Measurements from ENCODE around the gene ADGRL3. TPM values are rescaled to one million over a fixed set of nuclear protein-coding genes. Genes with fewer than 3 reads are reported as not detected.

ADGRL3 gene
- total RNA-seq, 4 donors from 2014 or later: 0.19 to 7.8 (median 1.3) TPM

GRCh38 chr4:61308033-61308432 lies 107.9 kb downstream of the ADGRL3 start:
- Histone ChIP-seq H3K4me1 (no peaks in the 10 kb centered on the region), H3K36me3 (no peaks in the 10 kb centered on the region), H3K4me3 (no peak overlapping the region), H3K27ac (no peak overlapping the region), H3K9me3 (no peaks in the 10 kb centered on the region), H3K27me3 (no peaks in the 10 kb centered on the region)
- no peak for DNase-seq
- TF ChIP-seq POLR2A (IDR thresholded peaks at IDR 0.05) (no peak), CTCF (IDR thresholded peaks at IDR 0.05) (no peak)
- intact Hi-C loops (cut with DNase I): no loop called here
- 97 to 100% methylated on average over 2 of the region's 2 CpGs for WGBS, 2 donors

- no peak for TF ChIP-seq CTCF (IDR thresholded peaks at IDR 0.05)
- no peak for TF ChIP-seq POLR2A (IDR thresholded peaks at IDR 0.05)
- DNase-seq: no peak
- H3K4me3 ChIP-seq: no peak overlapping the region
- WGBS, 2 donors: 82 to 83% methylated on average over 1 of the region's 1 CpG
- H3K9me3 ChIP-seq: no peaks in the 10 kb centered on the region
- H3K27me3 ChIP-seq: no peaks in the 10 kb centered on the region
- intact Hi-C loops (cut with DNase I): no loop called here
- no peaks in the 10 kb centered on the region for H3K36me3 ChIP-seq
- no peaks in the 10 kb centered on the region for H3K4me1 ChIP-seq
- no peak overlapping the region for H3K27ac ChIP-seq
These were observed 109.5 kb downstream of the ADGRL3 start for GRCh38 chr4:61309616-61310015.

GRCh38 chr4:61312526-61312925 lies 112.4 kb downstream of the ADGRL3 start:
- DNase-seq: no peak
- no peak for TF ChIP-seq CTCF (IDR thresholded peaks at IDR 0.05)
- TF ChIP-seq POLR2A (IDR thresholded peaks at IDR 0.05): no peak
- no peaks in the 10 kb centered on the region for H3K9me3 ChIP-seq
- no peak overlapping the region for H3K27ac ChIP-seq
- no peaks in the 10 kb centered on the region for H3K36me3 ChIP-seq
- intact Hi-C loops (cut with DNase I): no loop called here
- H3K4me3 ChIP-seq: no peak overlapping the region
- H3K27me3 ChIP-seq: no peaks in the 10 kb centered on the region
- 73 to 85% methylated on average over 1 of the region's 1 CpG for WGBS, 2 donors
- peaks cover 0 to 9% (median 0%) of the 10 kb centered on the region in 3 donors for H3K4me1 ChIP-seq

GRCh38 chr4:61318431-61318830 lies 118.3 kb downstream of the ADGRL3 start:
- TF ChIP-seq POLR2A (IDR thresholded peaks at IDR 0.05): no peak
- no peak for TF ChIP-seq CTCF (IDR thresholded peaks at IDR 0.05)
- 71% methylated on average over 1 of the region's 1 CpG for WGBS, 2 donors
- H3K4me1 ChIP-seq: peaks cover 0 to 25% (median 0%) of the 10 kb centered on the region in 3 donors
- H3K36me3 ChIP-seq: no peaks in the 10 kb centered on the region
- intact Hi-C loops (cut with DNase I): no loop called here
- DNase-seq: no peak
- peaks cover 0 to 5% (median 3%) of the 10 kb centered on the region in 3 donors for H3K9me3 ChIP-seq
- no peaks in the 10 kb centered on the region for H3K27me3 ChIP-seq
- no peak overlapping the region for H3K4me3 ChIP-seq
- H3K27ac ChIP-seq: no peak overlapping the region

- no peak for TF ChIP-seq POLR2A (IDR thresholded peaks at IDR 0.05)
- no peak for TF ChIP-seq CTCF (IDR thresholded peaks at IDR 0.05)
- no peak overlapping the region for H3K27ac ChIP-seq
- peaks cover 0 to 25% (median 0%) of the 10 kb centered on the region in 3 donors for H3K4me1 ChIP-seq
- H3K36me3 ChIP-seq: no peaks in the 10 kb centered on the region
- intact Hi-C loops (cut with DNase I): no loop called here
- H3K9me3 ChIP-seq: peaks cover 0 to 8% (median 3%) of the 10 kb centered on the region in 3 donors
- no peaks in the 10 kb centered on the region for H3K27me3 ChIP-seq
- DNase-seq: no peak
- no peak overlapping the region for H3K4me3 ChIP-seq
These were observed 119.0 kb downstream of the ADGRL3 start for GRCh38 chr4:61319156-61319555.
